GM21528 (cell line): ENCODE results near the gene TNN.
"Not testable (repeated sequence)": the region's sequence is repeated elsewhere in the genome, so short reads cannot be mapped to it uniquely, and the experiment has no call there.

ENCODE experiments used
- ATAC-seq: cut with Tn5 transposase; IDR thresholded peaks from one replicate; pipeline ENCODE4 v1.9.1; 2021; ENCODE audit warnings: mild to moderate bottlenecking, moderate library complexity; ENCODE audit not compliant: unreplicated experiment, low FRiP score

The TNN gene

GRCh38 chr1:175102166-175102565 lies 34.5 kb downstream of the TNN start:
- not testable (repeated sequence) for ATAC-seq

- ATAC-seq = not testable (repeated sequence)
Observed at GRCh38 chr1:175106536-175106935, 38.9 kb downstream of the TNN start.

- not testable (repeated sequence) for ATAC-seq
Observed at GRCh38 chr1:175108331-175108820, 40.7 kb downstream of the TNN start.

GRCh38 chr1:175114996-175115395 lies 47.4 kb downstream of the TNN start:
- no peak for ATAC-seq

GRCh38 chr1:175116210-175116798 lies 48.7 kb downstream of the TNN start:
- ATAC-seq = no peak

- ATAC-seq = no peak
Observed at GRCh38 chr1:175116903-175117302, 49.3 kb downstream of the TNN start.

GRCh38 chr1:175118375-175119367 lies 51.0 kb downstream of the TNN start:
- ATAC-seq = no peak

GRCh38 chr1:175120511-175120910 lies 52.9 kb downstream of the TNN start:
- no peak for ATAC-seq

GRCh38 chr1:175124861-175125260 lies 57.2 kb downstream of the TNN start:
- ATAC-seq = no peak

GRCh38 chr1:175126347-175126746 lies 58.7 kb downstream of the TNN start:
- no peak for ATAC-seq

GRCh38 chr1:175127565-175127964 lies 59.9 kb downstream of the TNN start:
- ATAC-seq = no peak

- no peak for ATAC-seq
Observed at GRCh38 chr1:175128523-175128922, 60.9 kb downstream of the TNN start.

- ATAC-seq = no peak
Observed at GRCh38 chr1:175129182-175129581, 61.5 kb downstream of the TNN start.

GRCh38 chr1:175129644-175129996 lies 62.0 kb downstream of the TNN start:
- ATAC-seq = no peak

GRCh38 chr1:175129997-175130648 lies 62.5 kb downstream of the TNN start:
- ATAC-seq = no peak

GRCh38 chr1:175130649-175131045 lies 63.0 kb downstream of the TNN start:
- ATAC-seq = no peak

- ATAC-seq = no peak
Observed at GRCh38 chr1:175131095-175131494, 63.5 kb downstream of the TNN start.

GRCh38 chr1:175132436-175132835 lies 64.8 kb downstream of the TNN start:
- no peak for ATAC-seq

GRCh38 chr1:175133673-175134435 lies 66.2 kb downstream of the TNN start:
- no peak for ATAC-seq

GRCh38 chr1:175134500-175134899 lies 66.9 kb downstream of the TNN start:
- no peak for ATAC-seq
